K562 (cell line): ENCODE results near the gene ATP5PD. TPM values are rescaled to one million over a fixed set of nuclear protein-coding genes. Genes with fewer than 3 reads are reported as not detected.

Source experiments
- NFYB ChIP-seq: IDR thresholded peaks from 2 replicates; pipeline ENCODE4 v1.6.1; 2011; ENCODE audit warnings: mild to moderate bottlenecking, moderate library complexity; ENCODE audit not compliant: insufficient read length; ENCODE audit errors: extremely low read depth
- SAFB ChIP-seq: fragments of 200-400 bp; formaldehyde crosslinking; IDR thresholded peaks from 2 replicates; pipeline ENCODE4 v1.6.1; 2017; ENCODE audit warnings: low read depth, low read length, borderline replicate concordance
- polyA plus RNA-seq, 8 experiments: library from polyadenylated mRNA; depleted of rRNA in 4 of 8; stranded (reverse) in 5 of 8; unstranded in 3 of 8; fragments of >200 nt; fragmentation: Nextera tagmentation in 2 of 8; fragmentation: Illumina TruSeq in 1 of 8; extraction: Ambion mirVana in 2 of 8; extraction: Trizol in 1 of 8; gene quantifications; 2 replicates each; pipeline versions ENCODE4 v1.2.1 to v1.2.3, GENCODE V29; 2011 to 2014; ENCODE audit warnings: inconsistent platforms in 1 of 8, missing spikeins in 1 of 8
- total RNA-seq, 7 experiments: library from RNA; depleted of rRNA in 6 of 7; stranded (reverse); fragments of >200 nt in 6 of 7; fragmentation: Illumina TruSeq in 2 of 7; extraction: Trizol in 2 of 7; gene quantifications; 2 replicates each; pipeline versions ENCODE4 v1.2.1 to v1.2.3, GENCODE V29; 2011 to 2021; ENCODE audit warnings: low replicate concordance in 1 of 7
- TF ChIP-seq, protein P1 (sequence below), 3 experiments: fragments of 200-800 bp in 1 of 3; fragments of 250-450 bp in 1 of 3; fragments of 450-650 bp in 1 of 3; sonication (Bioruptor Pico) in 1 of 3; sonication (Bioruptor generic) in 1 of 3; formaldehyde crosslinking in 1 of 3; IDR thresholded peaks; 2 replicates each; pipeline versions ENCODE4 v1.6.1 to v1.8.0; 2016 to 2022; ENCODE audit warnings: mild to moderate bottlenecking in 2 of 3, missing genetic modification characterization in 2 of 3, missing compliant biosample characterization in 1 of 3, moderate library complexity in 1 of 3
- TF ChIP-seq, protein P2 (sequence below): fragments of 450-650 bp; IDR thresholded peaks from 2 replicates; pipeline ENCODE4 v1.6.1; 2016; ENCODE audit warnings: mild to moderate bottlenecking, moderate library complexity
- TF ChIP-seq, protein P3 (sequence below): fragments of 450-650 bp; formaldehyde crosslinking; IDR thresholded peaks from 2 replicates; pipeline ENCODE4 v1.4.0; 2020; ENCODE audit warnings: mild to moderate bottlenecking, moderate library complexity
- TF ChIP-seq, protein P4 (sequence below): fragments of 450-650 bp; IDR thresholded peaks from 2 replicates; pipeline ENCODE4 v1.6.1; 2016; ENCODE audit warnings: low read depth, mild to moderate bottlenecking, moderate library complexity

ATP5PD gene
- total and polyA plus RNA-seq, 9 of the 15 experiments (the other 6 are each of a cell fraction or from before 2014, with no cell fraction given) = 271 to 828 (median 432) TPM

DNA sequence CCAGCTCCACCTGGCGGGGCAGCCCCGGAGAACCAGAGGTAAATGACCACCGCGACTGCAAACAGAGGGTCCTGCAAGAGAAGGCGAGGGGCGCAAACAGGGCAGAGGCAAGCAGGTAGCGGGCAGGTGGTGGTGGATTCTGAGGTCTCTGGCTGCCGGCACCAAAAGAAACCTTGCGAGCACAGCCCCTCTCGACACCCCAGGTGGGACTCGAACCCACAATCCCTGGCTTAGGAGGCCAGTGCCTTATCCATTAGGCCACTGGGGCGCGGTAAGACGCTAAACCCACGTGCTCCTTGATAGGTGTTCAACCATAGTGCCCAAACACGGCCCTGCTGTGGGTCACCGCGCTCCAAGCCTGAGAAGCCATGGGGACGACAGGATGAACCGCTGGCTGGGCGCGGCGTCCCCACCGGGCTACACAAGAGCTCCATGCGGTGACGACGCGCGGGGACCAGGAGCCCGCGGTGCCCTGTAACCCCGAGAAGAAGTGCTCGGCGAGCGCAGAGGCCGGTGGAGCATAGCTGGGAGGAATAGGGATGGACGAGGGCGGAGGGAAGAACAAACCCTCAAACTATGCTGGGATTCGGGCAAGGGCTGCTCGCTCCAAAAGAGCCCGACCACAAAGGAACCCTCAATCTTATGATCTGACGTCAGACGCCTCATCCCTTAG lies 12.4 kb downstream of the ATP5PD start (continued):
- TF ChIP-seq, protein P1, sequence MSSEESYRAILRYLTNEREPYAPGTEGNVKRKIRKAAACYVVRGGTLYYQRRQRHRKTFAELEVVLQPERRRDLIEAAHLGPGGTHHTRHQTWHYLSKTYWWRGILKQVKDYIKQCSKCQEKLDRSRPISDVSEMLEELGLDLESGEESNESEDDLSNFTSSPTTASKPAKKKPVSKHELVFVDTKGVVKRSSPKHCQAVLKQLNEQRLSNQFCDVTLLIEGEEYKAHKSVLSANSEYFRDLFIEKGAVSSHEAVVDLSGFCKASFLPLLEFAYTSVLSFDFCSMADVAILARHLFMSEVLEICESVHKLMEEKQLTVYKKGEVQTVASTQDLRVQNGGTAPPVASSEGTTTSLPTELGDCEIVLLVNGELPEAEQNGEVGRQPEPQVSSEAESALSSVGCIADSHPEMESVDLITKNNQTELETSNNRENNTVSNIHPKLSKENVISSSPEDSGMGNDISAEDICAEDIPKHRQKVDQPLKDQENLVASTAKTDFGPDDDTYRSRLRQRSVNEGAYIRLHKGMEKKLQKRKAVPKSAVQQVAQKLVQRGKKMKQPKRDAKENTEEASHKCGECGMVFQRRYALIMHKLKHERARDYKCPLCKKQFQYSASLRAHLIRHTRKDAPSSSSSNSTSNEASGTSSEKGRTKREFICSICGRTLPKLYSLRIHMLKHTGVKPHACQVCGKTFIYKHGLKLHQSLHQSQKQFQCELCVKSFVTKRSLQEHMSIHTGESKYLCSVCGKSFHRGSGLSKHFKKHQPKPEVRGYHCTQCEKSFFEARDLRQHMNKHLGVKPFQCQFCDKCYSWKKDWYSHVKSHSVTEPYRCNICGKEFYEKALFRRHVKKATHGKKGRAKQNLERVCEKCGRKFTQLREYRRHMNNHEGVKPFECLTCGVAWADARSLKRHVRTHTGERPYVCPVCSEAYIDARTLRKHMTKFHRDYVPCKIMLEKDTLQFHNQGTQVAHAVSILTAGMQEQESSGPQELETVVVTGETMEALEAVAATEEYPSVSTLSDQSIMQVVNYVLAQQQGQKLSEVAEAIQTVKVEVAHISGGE (CRISPR knock-in tag; IDR thresholded peaks at IDR 0.05) = no peak
- TF ChIP-seq NFYB = no peak
- TF ChIP-seq, protein P2, sequence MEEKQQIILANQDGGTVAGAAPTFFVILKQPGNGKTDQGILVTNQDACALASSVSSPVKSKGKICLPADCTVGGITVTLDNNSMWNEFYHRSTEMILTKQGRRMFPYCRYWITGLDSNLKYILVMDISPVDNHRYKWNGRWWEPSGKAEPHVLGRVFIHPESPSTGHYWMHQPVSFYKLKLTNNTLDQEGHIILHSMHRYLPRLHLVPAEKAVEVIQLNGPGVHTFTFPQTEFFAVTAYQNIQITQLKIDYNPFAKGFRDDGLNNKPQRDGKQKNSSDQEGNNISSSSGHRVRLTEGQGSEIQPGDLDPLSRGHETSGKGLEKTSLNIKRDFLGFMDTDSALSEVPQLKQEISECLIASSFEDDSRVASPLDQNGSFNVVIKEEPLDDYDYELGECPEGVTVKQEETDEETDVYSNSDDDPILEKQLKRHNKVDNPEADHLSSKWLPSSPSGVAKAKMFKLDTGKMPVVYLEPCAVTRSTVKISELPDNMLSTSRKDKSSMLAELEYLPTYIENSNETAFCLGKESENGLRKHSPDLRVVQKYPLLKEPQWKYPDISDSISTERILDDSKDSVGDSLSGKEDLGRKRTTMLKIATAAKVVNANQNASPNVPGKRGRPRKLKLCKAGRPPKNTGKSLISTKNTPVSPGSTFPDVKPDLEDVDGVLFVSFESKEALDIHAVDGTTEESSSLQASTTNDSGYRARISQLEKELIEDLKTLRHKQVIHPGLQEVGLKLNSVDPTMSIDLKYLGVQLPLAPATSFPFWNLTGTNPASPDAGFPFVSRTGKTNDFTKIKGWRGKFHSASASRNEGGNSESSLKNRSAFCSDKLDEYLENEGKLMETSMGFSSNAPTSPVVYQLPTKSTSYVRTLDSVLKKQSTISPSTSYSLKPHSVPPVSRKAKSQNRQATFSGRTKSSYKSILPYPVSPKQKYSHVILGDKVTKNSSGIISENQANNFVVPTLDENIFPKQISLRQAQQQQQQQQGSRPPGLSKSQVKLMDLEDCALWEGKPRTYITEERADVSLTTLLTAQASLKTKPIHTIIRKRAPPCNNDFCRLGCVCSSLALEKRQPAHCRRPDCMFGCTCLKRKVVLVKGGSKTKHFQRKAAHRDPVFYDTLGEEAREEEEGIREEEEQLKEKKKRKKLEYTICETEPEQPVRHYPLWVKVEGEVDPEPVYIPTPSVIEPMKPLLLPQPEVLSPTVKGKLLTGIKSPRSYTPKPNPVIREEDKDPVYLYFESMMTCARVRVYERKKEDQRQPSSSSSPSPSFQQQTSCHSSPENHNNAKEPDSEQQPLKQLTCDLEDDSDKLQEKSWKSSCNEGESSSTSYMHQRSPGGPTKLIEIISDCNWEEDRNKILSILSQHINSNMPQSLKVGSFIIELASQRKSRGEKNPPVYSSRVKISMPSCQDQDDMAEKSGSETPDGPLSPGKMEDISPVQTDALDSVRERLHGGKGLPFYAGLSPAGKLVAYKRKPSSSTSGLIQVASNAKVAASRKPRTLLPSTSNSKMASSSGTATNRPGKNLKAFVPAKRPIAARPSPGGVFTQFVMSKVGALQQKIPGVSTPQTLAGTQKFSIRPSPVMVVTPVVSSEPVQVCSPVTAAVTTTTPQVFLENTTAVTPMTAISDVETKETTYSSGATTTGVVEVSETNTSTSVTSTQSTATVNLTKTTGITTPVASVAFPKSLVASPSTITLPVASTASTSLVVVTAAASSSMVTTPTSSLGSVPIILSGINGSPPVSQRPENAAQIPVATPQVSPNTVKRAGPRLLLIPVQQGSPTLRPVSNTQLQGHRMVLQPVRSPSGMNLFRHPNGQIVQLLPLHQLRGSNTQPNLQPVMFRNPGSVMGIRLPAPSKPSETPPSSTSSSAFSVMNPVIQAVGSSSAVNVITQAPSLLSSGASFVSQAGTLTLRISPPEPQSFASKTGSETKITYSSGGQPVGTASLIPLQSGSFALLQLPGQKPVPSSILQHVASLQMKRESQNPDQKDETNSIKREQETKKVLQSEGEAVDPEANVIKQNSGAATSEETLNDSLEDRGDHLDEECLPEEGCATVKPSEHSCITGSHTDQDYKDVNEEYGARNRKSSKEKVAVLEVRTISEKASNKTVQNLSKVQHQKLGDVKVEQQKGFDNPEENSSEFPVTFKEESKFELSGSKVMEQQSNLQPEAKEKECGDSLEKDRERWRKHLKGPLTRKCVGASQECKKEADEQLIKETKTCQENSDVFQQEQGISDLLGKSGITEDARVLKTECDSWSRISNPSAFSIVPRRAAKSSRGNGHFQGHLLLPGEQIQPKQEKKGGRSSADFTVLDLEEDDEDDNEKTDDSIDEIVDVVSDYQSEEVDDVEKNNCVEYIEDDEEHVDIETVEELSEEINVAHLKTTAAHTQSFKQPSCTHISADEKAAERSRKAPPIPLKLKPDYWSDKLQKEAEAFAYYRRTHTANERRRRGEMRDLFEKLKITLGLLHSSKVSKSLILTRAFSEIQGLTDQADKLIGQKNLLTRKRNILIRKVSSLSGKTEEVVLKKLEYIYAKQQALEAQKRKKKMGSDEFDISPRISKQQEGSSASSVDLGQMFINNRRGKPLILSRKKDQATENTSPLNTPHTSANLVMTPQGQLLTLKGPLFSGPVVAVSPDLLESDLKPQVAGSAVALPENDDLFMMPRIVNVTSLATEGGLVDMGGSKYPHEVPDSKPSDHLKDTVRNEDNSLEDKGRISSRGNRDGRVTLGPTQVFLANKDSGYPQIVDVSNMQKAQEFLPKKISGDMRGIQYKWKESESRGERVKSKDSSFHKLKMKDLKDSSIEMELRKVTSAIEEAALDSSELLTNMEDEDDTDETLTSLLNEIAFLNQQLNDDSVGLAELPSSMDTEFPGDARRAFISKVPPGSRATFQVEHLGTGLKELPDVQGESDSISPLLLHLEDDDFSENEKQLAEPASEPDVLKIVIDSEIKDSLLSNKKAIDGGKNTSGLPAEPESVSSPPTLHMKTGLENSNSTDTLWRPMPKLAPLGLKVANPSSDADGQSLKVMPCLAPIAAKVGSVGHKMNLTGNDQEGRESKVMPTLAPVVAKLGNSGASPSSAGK = peak; percentile 91
- no peak for TF ChIP-seq SAFB
- TF ChIP-seq, protein P3, sequence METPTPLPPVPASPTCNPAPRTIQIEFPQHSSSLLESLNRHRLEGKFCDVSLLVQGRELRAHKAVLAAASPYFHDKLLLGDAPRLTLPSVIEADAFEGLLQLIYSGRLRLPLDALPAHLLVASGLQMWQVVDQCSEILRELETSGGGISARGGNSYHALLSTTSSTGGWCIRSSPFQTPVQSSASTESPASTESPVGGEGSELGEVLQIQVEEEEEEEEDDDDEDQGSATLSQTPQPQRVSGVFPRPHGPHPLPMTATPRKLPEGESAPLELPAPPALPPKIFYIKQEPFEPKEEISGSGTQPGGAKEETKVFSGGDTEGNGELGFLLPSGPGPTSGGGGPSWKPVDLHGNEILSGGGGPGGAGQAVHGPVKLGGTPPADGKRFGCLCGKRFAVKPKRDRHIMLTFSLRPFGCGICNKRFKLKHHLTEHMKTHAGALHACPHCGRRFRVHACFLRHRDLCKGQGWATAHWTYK (CRISPR knock-in tag) = no peak
- TF ChIP-seq, protein P4, sequence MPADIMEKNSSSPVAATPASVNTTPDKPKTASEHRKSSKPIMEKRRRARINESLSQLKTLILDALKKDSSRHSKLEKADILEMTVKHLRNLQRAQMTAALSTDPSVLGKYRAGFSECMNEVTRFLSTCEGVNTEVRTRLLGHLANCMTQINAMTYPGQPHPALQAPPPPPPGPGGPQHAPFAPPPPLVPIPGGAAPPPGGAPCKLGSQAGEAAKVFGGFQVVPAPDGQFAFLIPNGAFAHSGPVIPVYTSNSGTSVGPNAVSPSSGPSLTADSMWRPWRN = no peak
